CD4-positive, alpha-beta T cell (primary cell): ENCODE measurements around the gene SLC25A1. TPM values are rescaled to one million over a fixed set of nuclear protein-coding genes. Genes with fewer than 3 reads are reported as not detected.

Experiments
- ATAC-seq: fragments of 200-7000 bp; cut with Tn5 transposase; one replicate; pipeline ENCODE4 v1.10.0; 2022; ENCODE audit warnings: mild to moderate bottlenecking; ENCODE audit not compliant: poor library complexity
- CTCF ChIA-PET: fragments of 350-600 bp; sonication (Branson Sonifier 250); formaldehyde crosslinking; loops from one replicate; lab custom pipeline; 2021; ENCODE audit warnings: antibody characterized with exemption, inconsistent platforms; lab: Charles Lee
- POLR2A ChIA-PET: fragments of 350-600 bp; sonication (Branson Sonifier 250); formaldehyde crosslinking; loops from one replicate; lab custom pipeline; 2021; ENCODE audit warnings: antibody characterized with exemption, inconsistent platforms; lab: Charles Lee
- DNase-seq, 14 experiments: peaks; one replicate each; pipeline ENCODE4 v3.0.0-alpha.2; 2013 to 2020; ENCODE audit warnings: mixed read lengths in 2 of 14
- H3K27ac ChIP-seq, 2 donors: one replicate each; pipeline versions ENCODE4 v1.5.1 to v1.7.0; 2013; ENCODE audit warnings: low read length in 2 of 2, low read depth in 1 of 2, mild to moderate bottlenecking in 1 of 2
- H3K27me3 ChIP-seq, 2 experiments: 1 replicate in 1 of 2; 2 replicates in 1 of 2; pipeline versions ENCODE4 v1.6.1 to v1.7.0; 2013; ENCODE audit warnings: low read length in 2 of 2, control low read depth in 1 of 2, mild to moderate bottlenecking in 1 of 2, moderate library complexity in 1 of 2; ENCODE audit not compliant: insufficient read depth in 2 of 2, control insufficient read depth in 1 of 2
- H3K36me3 ChIP-seq: one replicate; pipeline ENCODE4 v1.6.1; 2013; ENCODE audit warnings: low read length, control low read depth; ENCODE audit not compliant: insufficient read depth
- H3K4me1 ChIP-seq: one replicate; pipeline ENCODE4 v1.6.1; 2013; ENCODE audit warnings: low read length, control low read depth; ENCODE audit not compliant: insufficient read depth
- H3K4me3 ChIP-seq: one replicate; pipeline ENCODE4 v1.5.1; 2013; ENCODE audit warnings: mild to moderate bottlenecking, low read length, moderate library complexity
- H3K9me3 ChIP-seq, 2 experiments: 1 replicate in 1 of 2; 2 replicates in 1 of 2; pipeline versions ENCODE4 v1.6.1 to v1.7.0; 2013; ENCODE audit warnings: low read length in 2 of 2, mild to moderate bottlenecking in 2 of 2, control low read depth in 1 of 2, moderate library complexity in 1 of 2; ENCODE audit not compliant: control insufficient read depth in 1 of 2, insufficient read depth in 1 of 2
- H3K27ac Mint-ChIP-seq: one replicate; pipeline ENCODE4 v1.8.0; 2020; ENCODE audit warnings: mixed read lengths
- H3K27me3 Mint-ChIP-seq: one replicate; pipeline ENCODE4 v1.8.0; 2021; ENCODE audit warnings: mixed read lengths
- H3K36me3 Mint-ChIP-seq: one replicate; pipeline ENCODE4 v1.8.0; 2021; ENCODE audit warnings: low read depth, mixed read lengths
- H3K4me1 Mint-ChIP-seq: one replicate; pipeline ENCODE4 v1.8.0; 2021; ENCODE audit warnings: low read depth, mixed read lengths
- H3K4me3 Mint-ChIP-seq: one replicate; pipeline ENCODE4 v1.8.0; 2020; ENCODE audit warnings: mild to moderate bottlenecking, mixed read lengths
- H3K9me3 Mint-ChIP-seq: one replicate; pipeline ENCODE4 v1.8.0; 2020; ENCODE audit warnings: mixed read lengths
- CTCF ChIP-seq: fragments of 200-600 bp; IDR thresholded peaks from one replicate; pipeline ENCODE4 v1.8.0; 2022; ENCODE audit warnings: antibody characterized with exemption, mild to moderate bottlenecking
- intact Hi-C, 2 experiments: fragments of 100-400 bp; cut with DNase I in 1 of 2; cut with micrococcal nuclease in 1 of 2; formaldehyde crosslinking; loops; one replicate each; pipeline versions ENCODE4 v1.15.1 to v1.9.0; 2023 to 2025; cut with DNase I, micrococcal nuclease
- total RNA-seq, 174 experiments: library from RNA in 2 of 174; stranded (reverse) in 2 of 174; gene quantifications; one replicate each; pipeline ENCODE4 v1.2.3 and lab custom pipeline; 2021 to 2026

Gene SLC25A1
- total RNA-seq, 2 experiments from 2014 or later, result 17.6 to 18.0 TPM

DNA sequence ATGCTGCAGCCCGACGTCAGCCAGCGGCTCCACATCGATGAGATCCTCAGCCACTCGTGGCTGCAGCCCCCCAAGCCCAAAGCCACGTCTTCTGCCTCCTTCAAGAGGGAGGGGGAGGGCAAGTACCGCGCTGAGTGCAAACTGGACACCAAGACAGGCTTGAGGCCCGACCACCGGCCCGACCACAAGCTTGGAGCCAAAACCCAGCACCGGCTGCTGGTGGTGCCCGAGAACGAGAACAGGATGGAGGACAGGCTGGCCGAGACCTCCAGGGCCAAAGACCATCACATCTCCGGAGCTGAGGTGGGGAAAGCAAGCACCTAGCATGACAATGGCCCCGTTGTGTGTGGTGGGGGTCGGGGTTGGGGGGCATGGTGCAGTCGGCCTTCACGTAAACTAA lies 46.4 kb downstream of the SLC25A1 start:
- Mint-ChIP-seq H3K36me3 (peaks cover 52% of the 10 kb centered on the region), H3K9me3 (no peaks in the 10 kb centered on the region), H3K27me3 (no peaks in the 10 kb centered on the region), H3K4me3 (no peak overlapping the region), H3K4me1 (no peaks in the 10 kb centered on the region), H3K27ac (no peak overlapping the region)
- ATAC-seq (no peak), DNase-seq (no peak)
- TF ChIP-seq CTCF, result no peak
- H3K9me3 ChIP-seq, result no peaks in the 10 kb centered on the region
- H3K27me3 ChIP-seq, result no peaks in the 10 kb centered on the region
- no peak overlapping the region for H3K4me3 ChIP-seq
- H3K27ac ChIP-seq, result no peak overlapping the region
- CTCF ChIA-PET, result interaction anchor here (1.9 kb wide), 1 partner anchor 17 kb away, joined by 5 read pairs; no protein-coding TSS in a partner anchor
- POLR2A ChIA-PET, result no interaction called here
- peaks cover 40% of the 10 kb centered on the region for H3K36me3 ChIP-seq
- no peaks in the 10 kb centered on the region for H3K4me1 ChIP-seq
- intact Hi-C loops, result no loop called here

GRCh38 chr22:19131685-19132015 lies 46.9 kb downstream of the SLC25A1 start:
- TF ChIP-seq CTCF, result no peak
- no peaks in the 10 kb centered on the region for H3K4me1 ChIP-seq
- H3K36me3 ChIP-seq, result peaks cover 35% of the 10 kb centered on the region
- Mint-ChIP-seq H3K27me3 (no peaks in the 10 kb centered on the region), H3K4me3 (no peak overlapping the region), H3K27ac (no peak overlapping the region), H3K9me3 (no peaks in the 10 kb centered on the region), H3K36me3 (peaks cover 47% of the 10 kb centered on the region), H3K4me1 (no peaks in the 10 kb centered on the region)
- CTCF ChIA-PET, result interaction anchor here (1.9 kb wide), 1 partner anchor 16 kb away, joined by 5 read pairs; no protein-coding TSS in a partner anchor
- DNase-seq, result no peak
- no peaks in the 10 kb centered on the region for H3K27me3 ChIP-seq
- H3K9me3 ChIP-seq, result no peaks in the 10 kb centered on the region
- intact Hi-C loops, result no loop called here
- ATAC-seq, result no peak
- no peak overlapping the region for H3K4me3 ChIP-seq
- POLR2A ChIA-PET, result no interaction called here
- H3K27ac ChIP-seq, result no peak overlapping the region

- Histone ChIP-seq H3K36me3 (peaks cover 30% of the 10 kb centered on the region), H3K4me1 (no peaks in the 10 kb centered on the region), H3K9me3 (no peaks in the 10 kb centered on the region), H3K27ac (no peak within 1 kb of the TSS), H3K27me3 (no peaks in the 10 kb centered on the region), H3K4me3 (no peak within 1 kb of the TSS)
- CTCF ChIA-PET, result interaction anchor here (1.9 kb wide), 1 partner anchor 16 kb away, joined by 5 read pairs; no protein-coding TSS in a partner anchor
- peaks cover 42% of the 10 kb centered on the region for H3K36me3 Mint-ChIP-seq
- no peaks in the 10 kb centered on the region for H3K4me1 Mint-ChIP-seq
- H3K9me3 Mint-ChIP-seq, result no peaks in the 10 kb centered on the region
- POLR2A ChIA-PET, result no interaction called here
- no peak for ATAC-seq
- no peak for TF ChIP-seq CTCF
- DNase-seq, result no peak
- no peaks in the 10 kb centered on the region for H3K27me3 Mint-ChIP-seq
- intact Hi-C loops, result no loop called here
- H3K27ac Mint-ChIP-seq, result no peak within 1 kb of the TSS
- no peak within 1 kb of the TSS for H3K4me3 Mint-ChIP-seq
Observed at GRCh38 chr22:19130959-19131684, 47.4 kb downstream of the SLC25A1 start, which contains the start of gene TSSK2. TSS of gene TSSK2 (plus strand) at chr22:19131308. CDS start at chr22:19131400, 92 bp downstream.
